A549 (cell line): Measurements from ENCODE around the gene TTLL11. TPM values are rescaled to one million over a fixed set of nuclear protein-coding genes. Genes with fewer than 3 reads are reported as not detected.

Experiments used
- ATAC-seq, 2 experiments: fragments of 200-7000 bp in 1 of 2; fragments of >200 bp in 1 of 2; cut with Nextera tagmentation in 1 of 2; cut with Tn5 transposase in 1 of 2; 3 replicates each; pipeline versions ENCODE4 v1.8.0 to v1.9.1; 2018 to 2020; ENCODE audit warnings: mild to moderate bottlenecking in 1 of 2, moderate library complexity in 1 of 2
- CTCF ChIA-PET: fragments of 300-600 bp; sonication (Branson Sonifier 250); formaldehyde crosslinking; extraction: SDS; loops from one replicate; lab custom pipeline; 2021; ENCODE audit warnings: antibody characterized with exemption, inconsistent platforms; lab: Yijun Ruan, JAX
- POLR2A ChIA-PET: fragments of 350-600 bp; formaldehyde crosslinking; extraction: SDS; loops from one replicate; lab custom pipeline; 2021; ENCODE audit warnings: antibody characterized with exemption, inconsistent platforms; lab: Yijun Ruan, JAX
- DNase-seq, 2 experiments: peaks; one replicate each; pipeline versions ENCODE4 v3.0.0 to v3.0.0-alpha.2; 2011 to 2016; ENCODE audit warnings: low read depth in 1 of 2, low spot score in 1 of 2
- FAIRE-seq: peaks from 2 replicates; lab custom pipeline; 2011; peaks lifted over from hg19 to GRCh38; lab: Jason Lieb, UNC
- H3K27ac ChIP-seq, 2 experiments: fragments of >200 bp; sonication (Bioruptor Twin); formaldehyde crosslinking; 3 replicates each; pipeline ENCODE4 v1.5.1; 2016 to 2017
- H3K4me1 ChIP-seq: fragments of >200 bp; sonication (Bioruptor Twin); formaldehyde crosslinking; 3 replicates; pipeline ENCODE4 v1.6.1; 2016
- H3K4me2 ChIP-seq: fragments of >200 bp; sonication (Bioruptor Twin); formaldehyde crosslinking; 3 replicates; pipeline ENCODE4 v1.6.1; 2016
- H3K4me3 ChIP-seq: fragments of >200 bp; sonication (Bioruptor Twin); formaldehyde crosslinking; 3 replicates; pipeline ENCODE4 v1.5.1; 2016
- H3K9me3 ChIP-seq: fragments of >200 bp; sonication (Bioruptor Twin); formaldehyde crosslinking; 3 replicates; pipeline ENCODE4 v1.6.1; 2016
- CHD2 ChIP-seq: fragments of 150-350 bp; IDR thresholded peaks from 2 replicates; pipeline ENCODE4 v1.6.1; 2014; ENCODE audit warnings: low read length; ENCODE audit not compliant: partially characterized antibody
- E2F6 ChIP-seq: IDR thresholded peaks from 2 replicates; pipeline ENCODE4 v1.6.1; 2012; ENCODE audit warnings: low read depth, borderline replicate concordance
- EHF ChIP-seq: fragments of 250-450 bp; sonication (Bioruptor Pico); IDR thresholded peaks from 2 replicates; pipeline ENCODE4 v1.5.0; 2020; ENCODE audit warnings: mild to moderate bottlenecking
- ELK1 ChIP-seq: fragments of 150-350 bp; IDR thresholded peaks from 2 replicates; pipeline ENCODE4 v1.6.1; 2014; ENCODE audit warnings: low read depth, mild to moderate bottlenecking, low read length
- GATA3 ChIP-seq: IDR thresholded peaks from 2 replicates; pipeline ENCODE4 v1.6.1; 2012; ENCODE audit warnings: borderline replicate concordance
- HMGXB4 ChIP-seq: fragments of 250-450 bp; sonication (Bioruptor Pico); IDR thresholded peaks from 2 replicates; pipeline ENCODE4 v1.5.0; 2021; ENCODE audit warnings: mild to moderate bottlenecking, moderate library complexity, borderline replicate concordance
- HOXA7 ChIP-seq: fragments of 250-450 bp; sonication (Bioruptor Pico); IDR thresholded peaks from 2 replicates; pipeline ENCODE4 v1.5.0; 2020; ENCODE audit warnings: mild to moderate bottlenecking, moderate library complexity
- HOXB13 ChIP-seq: fragments of 250-450 bp; sonication (Bioruptor Pico); IDR thresholded peaks from 2 replicates; pipeline ENCODE4 v1.5.0; 2020; ENCODE audit warnings: low read depth, mild to moderate bottlenecking, moderate library complexity
- HOXB5 ChIP-seq: fragments of 250-450 bp; sonication (Bioruptor Pico); IDR thresholded peaks from 2 replicates; pipeline ENCODE4 v1.5.0; 2020; ENCODE audit warnings: mild to moderate bottlenecking, moderate library complexity
- JUN ChIP-seq, 2 experiments: fragments of >200 bp; sonication (Bioruptor Twin); formaldehyde crosslinking; IDR thresholded peaks; 2 replicates in 1 of 2; 3 replicates in 1 of 2; pipeline ENCODE4 v1.6.1; 2016 to 2017
- JUNB ChIP-seq: fragments of >200 bp; sonication (Bioruptor Twin); formaldehyde crosslinking; IDR thresholded peaks from 2 replicates; pipeline ENCODE4 v1.6.1; 2016
- KDM1A ChIP-seq: fragments of 200-600 bp; sonication (generic); IDR thresholded peaks from 2 replicates; pipeline ENCODE4 v1.6.1; 2016; ENCODE audit warnings: low read depth, mild to moderate bottlenecking
- MAFK ChIP-seq: fragments of 450-650 bp; IDR thresholded peaks from 2 replicates; pipeline ENCODE4 v1.6.1; 2014; ENCODE audit not compliant: partially characterized antibody
- NFE2L2 ChIP-seq: fragments of 150-350 bp; conservative IDR thresholded peaks from 2 replicates; pipeline ENCODE4 v1.6.1; 2014; ENCODE audit warnings: low read length
- POLR2AphosphoS2 ChIP-seq: conservative IDR thresholded peaks from 2 replicates; pipeline ENCODE4 v1.6.1; 2012; ENCODE audit warnings: low read length, improper control_type of control experiment, inconsistent platforms
- RAD21 ChIP-seq, 2 experiments: fragments of >200 bp in 1 of 2; sonication (Bioruptor Twin) in 1 of 2; formaldehyde crosslinking in 1 of 2; IDR thresholded peaks in 1 of 2; conservative IDR thresholded peaks in 1 of 2; 2 replicates in 1 of 2; 3 replicates in 1 of 2; pipeline ENCODE4 v1.6.1; 2012 to 2018; ENCODE audit warnings: inconsistent platforms in 1 of 2
- RCOR1 ChIP-seq: fragments of 150-350 bp; IDR thresholded peaks from 2 replicates; pipeline ENCODE4 v1.6.1; 2014; ENCODE audit warnings: antibody characterized with exemption, low read length, low read depth
- REST ChIP-seq: fragments of 200-600 bp; sonication (generic); IDR thresholded peaks from 2 replicates; pipeline ENCODE4 v1.6.1; 2016; ENCODE audit warnings: antibody characterized with exemption, mild to moderate bottlenecking, moderate library complexity
- RFX5 ChIP-seq: fragments of 450-650 bp; IDR thresholded peaks from 2 replicates; pipeline ENCODE4 v1.7.1; 2014; ENCODE audit warnings: antibody characterized with exemption, mild to moderate bottlenecking, moderate library complexity
- TFCP2L1 ChIP-seq: fragments of 250-450 bp; sonication (Bioruptor Pico); IDR thresholded peaks from 2 replicates; pipeline ENCODE4 v1.5.0; 2021; ENCODE audit warnings: mild to moderate bottlenecking
- ZNF302 ChIP-seq: fragments of 250-450 bp; sonication (Bioruptor Pico); IDR thresholded peaks from 2 replicates; pipeline ENCODE4 v1.9.0; 2021; ENCODE audit warnings: inconsistent platforms, mild to moderate bottlenecking, moderate library complexity
- ZSCAN20 ChIP-seq: fragments of 250-450 bp; sonication (Bioruptor Pico); IDR thresholded peaks from 2 replicates; pipeline ENCODE4 v1.8.0; 2022; ENCODE audit warnings: mild to moderate bottlenecking, moderate library complexity
- whole genome bisulfite sequencing: methylation state at CpG from one replicate; pipeline ENCODE4 v1.1.6; 2017; ENCODE audit errors: missing lambda C conversion rate; 5-methylcytosine and 5-hydroxymethylcytosine counted together
- polyA plus RNA-seq, 4 experiments: library from polyadenylated mRNA; depleted of rRNA in 3 of 4; stranded (reverse); fragments of >200 nt; fragmentation: RNase III in 1 of 4; extraction: RNeasy Plus Mini Kit Qiagen cat#74134 plus additional on column Dnase treatment in 1 of 4; gene quantifications; 2 replicates in 3 of 4; 3 replicates in 1 of 4; pipeline ENCODE4 v1.2.3, GENCODE V29; 2011 to 2017

TTLL11 gene
- polyA plus RNA-seq, 2 of the 4 experiments (the other 2 are of a cell fraction), result 1.8 to 2.6 TPM

- Histone ChIP-seq H3K4me1 (peaks cover 6% of the 10 kb centered on the region; the same call in 2 of the 3 replicates), H3K27ac (no peak overlapping the region), H3K4me3 (no peak overlapping the region), H3K9me3 (no peaks in the 10 kb centered on the region), H3K4me2 (no peak overlapping the region)
- ChIA-PET CTCF (interaction anchor here (0.8 to 3.9 kb wide), 6 partner anchors 11 to 263 kb away, joined by 3 to 26 read pairs (median 4); no protein-coding TSS in a partner anchor), POLR2A (no interaction called here)
- ATAC-seq, result no peak
- FAIRE-seq, result no peak
- TF ChIP-seq RAD21 (conservative IDR thresholded peaks at IDR 0.05 in 1 of 2, IDR thresholded peaks at IDR 0.05 in 1 of 2), result no peak
- no peak for TF ChIP-seq REST
- no peak for TF ChIP-seq CHD2
- no peak for TF ChIP-seq MAFK
- TF ChIP-seq NFE2L2, result no peak
- TF ChIP-seq HOXB13 (CRISPR knock-in tag), result no peak
- TF ChIP-seq ZNF302, result no peak
- no peak for TF ChIP-seq TFCP2L1 (CRISPR knock-in tag)
- no peak for TF ChIP-seq HOXB5 (CRISPR knock-in tag)
- no peak for TF ChIP-seq HOXA7 (CRISPR knock-in tag)
- no peak for TF ChIP-seq ZSCAN20 (CRISPR knock-in tag)
- 71% methylated on average over 8 of the region's 8 CpGs for WGBS
- DNase-seq, result no peak
Measured at GRCh38 chr9:122087406-122088200, 5.5 kb downstream of the TTLL11 start.

- Histone ChIP-seq H3K27ac (no peak overlapping the region), H3K4me2 (no peak overlapping the region), H3K4me3 (no peak overlapping the region)
- ATAC-seq (no peak), DNase-seq (no peak), FAIRE-seq (no peak)
- WGBS, result 91% methylated on average over 1 of the region's 1 CpG
- TF ChIP-seq KDM1A, result no peak
- TF ChIP-seq RAD21 (conservative IDR thresholded peaks at IDR 0.05 in 1 of 2, IDR thresholded peaks at IDR 0.05 in 1 of 2), result no peak
- no peak for TF ChIP-seq HOXB5 (CRISPR knock-in tag)
- TF ChIP-seq ELK1, result no peak
- no peak for TF ChIP-seq JUN (IDR thresholded peaks at IDR 0.05)
- no peak for TF ChIP-seq GATA3
- TF ChIP-seq JUNB, result no peak
- TF ChIP-seq EHF, result no peak
- no peak for TF ChIP-seq RFX5
- no peak for TF ChIP-seq E2F6
- TF ChIP-seq POLR2AphosphoS2, result no peak
- TF ChIP-seq HMGXB4 (CRISPR knock-in tag), result no peak
- no peak for TF ChIP-seq RCOR1
- TF ChIP-seq, all 56 proteins: peak for 0
- ChIA-PET CTCF (interaction anchor here (3.9 kb wide), 1 partner anchor 12 kb away, joined by 26 read pairs; no protein-coding TSS in a partner anchor), POLR2A (no interaction called here)
- Histone ChIP-seq H3K9me3 (no peaks in the 10 kb centered on the region), H3K4me1 (peaks cover under 1% of the 10 kb centered on the region; the same call in 2 of the 3 replicates)
Measured at GRCh38 chr9:122086873-122087272, 6.2 kb downstream of the TTLL11 start.
